Measurements from ENCODE around the gene NEK11. TPM values are rescaled to one million over a fixed set of nuclear protein-coding genes. Genes with fewer than 3 reads are reported as not detected.

NEK11 gene
- total RNA-seq, 2 donors from 2014 or later, result 1.6 to 2.2 TPM

DNA sequence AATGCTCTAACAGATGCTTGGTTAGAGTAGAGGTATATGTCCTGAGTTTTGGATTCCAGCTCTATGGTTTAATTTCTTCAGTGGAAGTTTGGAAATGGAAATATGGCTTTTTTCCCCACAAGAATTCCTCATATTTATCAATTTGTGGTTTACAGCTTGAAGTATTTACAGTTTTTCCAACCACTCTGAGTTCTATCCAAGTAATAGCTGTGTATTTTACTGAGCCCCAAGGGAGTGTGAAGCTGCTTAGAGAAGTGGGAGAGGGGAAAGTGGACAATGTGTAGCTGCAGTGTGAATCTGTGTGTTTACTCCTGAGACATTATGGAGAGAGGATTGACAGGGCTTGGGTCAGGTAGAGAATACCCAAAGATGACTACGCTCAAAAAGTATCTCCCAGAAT lies 54.5 kb downstream of the NEK11 start:
- no peak for ATAC-seq
- Mint-ChIP-seq H3K27ac (no peak overlapping the region), H3K36me3 (no peaks in the 10 kb centered on the region), H3K9me3 (no peaks in the 10 kb centered on the region)
- DNase-seq (ENCODE audit: low spot score in 2 of 2), result no peak

GRCh38 chr3:131082246-131082645 lies 55.6 kb downstream of the NEK11 start:
- H3K9me3 Mint-ChIP-seq, result no peaks in the 10 kb centered on the region
- no peak for ATAC-seq
- H3K27ac Mint-ChIP-seq, result no peak overlapping the region
- no peak for DNase-seq (ENCODE audit: low spot score in 2 of 2)
- H3K36me3 Mint-ChIP-seq, result no peaks in the 10 kb centered on the region

DNA sequence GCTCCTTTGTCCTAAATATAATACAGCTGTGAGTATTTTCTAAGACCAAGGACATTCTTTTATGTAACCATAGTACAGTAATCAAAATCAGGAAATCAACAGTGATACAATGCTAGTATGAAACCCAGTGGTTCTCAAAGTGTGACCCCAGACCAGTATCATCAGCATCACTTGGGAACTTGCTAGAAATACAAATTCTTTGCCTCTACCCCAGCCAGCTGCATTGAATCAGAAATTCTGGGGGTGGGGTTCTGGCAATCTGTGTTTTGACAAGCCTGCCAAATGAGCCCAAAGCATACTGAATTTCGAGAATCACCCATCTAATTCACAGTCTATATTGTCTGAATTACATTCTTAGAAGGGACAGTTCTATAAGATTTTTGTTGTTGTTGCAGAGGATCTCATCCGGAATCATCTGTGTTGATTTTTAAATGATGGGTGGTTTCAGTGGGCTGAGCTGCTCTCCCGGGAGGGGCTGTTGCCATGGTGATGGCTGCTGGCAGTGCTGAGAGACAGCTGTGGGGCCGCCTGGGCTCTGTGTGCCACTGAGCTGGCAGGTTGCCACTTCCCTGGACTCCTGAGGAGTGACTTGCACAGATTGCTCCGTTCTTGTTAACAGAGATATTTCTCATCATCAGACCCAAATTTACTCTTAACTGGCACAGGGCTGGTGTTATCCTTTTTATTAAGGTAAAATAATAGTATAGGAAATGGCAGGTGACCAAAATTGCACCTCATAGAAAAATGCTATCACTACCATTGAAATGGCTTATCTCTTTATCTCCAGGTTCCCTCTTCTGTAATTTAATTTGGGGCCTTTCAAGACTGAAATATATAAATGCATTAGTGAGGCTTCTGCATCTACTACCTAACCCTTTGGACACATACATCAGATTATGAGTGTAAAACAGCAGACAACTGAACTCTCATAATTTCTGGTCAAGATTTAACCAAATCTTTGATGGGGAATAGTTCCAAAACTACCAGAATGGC lies 56.5 kb downstream of the NEK11 start:
- H3K9me3 Mint-ChIP-seq, result no peaks in the 10 kb centered on the region
- H3K36me3 Mint-ChIP-seq, result no peaks in the 10 kb centered on the region
- DNase-seq (ENCODE audit: low spot score in 2 of 2), result no peak
- no peak overlapping the region for H3K27ac Mint-ChIP-seq
- no peak for ATAC-seq

DNA sequence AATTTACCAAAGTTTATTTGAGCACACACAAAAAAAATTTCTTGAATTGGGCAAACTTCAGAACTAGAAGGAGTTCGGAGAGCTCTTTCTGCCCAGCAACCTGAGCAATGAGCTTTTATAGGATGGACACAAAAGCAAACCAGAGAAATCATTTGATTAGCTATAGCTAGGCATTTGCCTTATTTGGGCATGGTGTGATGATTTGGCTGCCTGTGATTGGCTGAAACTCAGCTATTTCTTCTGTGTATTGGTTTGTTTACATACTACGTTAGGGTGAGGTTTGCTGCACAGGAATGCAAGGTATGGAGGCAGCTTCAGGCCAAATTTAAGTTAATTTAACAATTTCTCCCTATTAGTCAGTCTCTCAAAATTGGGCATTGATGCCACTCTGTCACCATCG lies 65.1 kb downstream of the NEK11 start:
- Mint-ChIP-seq H3K27ac (no peak overlapping the region), H3K9me3 (no peaks in the 10 kb centered on the region), H3K36me3 (no peaks in the 10 kb centered on the region)
- DNase-seq (ENCODE audit: low spot score in 2 of 2), result no peak
- ATAC-seq, result no peak

DNA sequence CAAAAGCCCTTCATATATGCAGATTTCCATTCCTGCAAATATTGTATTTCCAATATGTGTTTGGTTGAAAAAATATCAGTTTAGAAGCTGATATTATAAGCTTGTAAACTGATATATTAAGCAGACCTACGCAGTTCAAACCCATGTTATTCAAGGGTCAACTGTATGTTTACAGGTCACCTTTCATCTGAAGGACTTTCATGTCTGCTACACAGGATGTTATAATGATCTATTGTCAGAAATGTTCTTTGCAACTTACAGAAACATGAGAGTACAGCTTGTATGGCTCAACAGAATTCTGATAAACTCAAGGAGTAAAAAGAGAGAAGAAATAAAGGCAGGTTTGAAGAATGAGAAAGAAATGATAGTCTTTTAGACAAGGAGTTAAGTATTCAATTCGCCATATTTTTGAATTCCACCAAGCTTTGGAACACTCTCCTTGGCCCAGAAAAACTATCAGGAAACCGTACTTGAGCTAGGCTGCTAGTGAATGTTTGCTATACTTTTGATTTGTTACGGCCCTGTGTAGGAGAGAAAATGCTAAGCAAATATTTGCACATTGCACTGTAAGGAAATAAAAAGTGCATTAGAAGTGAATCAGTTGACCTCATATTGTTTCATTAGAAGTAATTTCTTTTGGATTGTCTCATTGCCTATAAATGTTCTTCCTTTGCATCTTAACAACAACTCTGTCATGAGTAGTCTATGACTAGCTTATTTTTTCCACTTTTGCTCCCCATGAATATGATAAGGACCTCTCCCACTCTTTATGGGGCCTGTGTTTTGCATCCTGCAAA lies 81.2 kb downstream of the NEK11 start:
- Mint-ChIP-seq H3K9me3 (peaks cover 3 to 12% of the 10 kb centered on the region in 2 donors), H3K27ac (no peak overlapping the region), H3K36me3 (peaks cover 4 to 6% of the 10 kb centered on the region in 2 donors)
- no peak for ATAC-seq
- DNase-seq (ENCODE audit: low spot score in 2 of 2), result no peak

DNA sequence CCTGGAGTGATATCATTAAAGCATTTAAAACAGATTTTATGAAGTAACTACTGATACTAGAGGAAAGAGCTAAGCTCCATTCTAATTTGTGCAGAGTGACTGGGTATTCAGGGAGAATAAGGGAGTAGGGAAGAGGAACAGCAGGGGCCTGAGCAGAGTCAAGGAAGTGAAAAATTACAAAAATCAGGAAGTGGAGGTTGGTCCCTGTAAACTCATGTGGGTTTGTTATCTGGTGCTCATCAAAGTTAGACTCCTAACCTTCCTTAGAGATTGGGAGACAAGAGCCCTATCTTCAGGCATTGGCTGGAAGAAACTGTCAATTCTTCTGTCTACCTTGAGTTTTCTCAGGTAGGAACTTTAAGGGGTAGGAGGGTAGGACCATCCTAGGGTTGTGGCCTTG lies 82.5 kb downstream of the NEK11 start:
- ATAC-seq (no peak), DNase-seq (ENCODE audit: low spot score in 2 of 2) (no peak)
- Mint-ChIP-seq H3K36me3 (peaks cover 0 to 6% of the 10 kb centered on the region in 2 donors), H3K9me3 (peaks cover 0 to 8% of the 10 kb centered on the region in 2 donors), H3K27ac (no peak overlapping the region)

DNA sequence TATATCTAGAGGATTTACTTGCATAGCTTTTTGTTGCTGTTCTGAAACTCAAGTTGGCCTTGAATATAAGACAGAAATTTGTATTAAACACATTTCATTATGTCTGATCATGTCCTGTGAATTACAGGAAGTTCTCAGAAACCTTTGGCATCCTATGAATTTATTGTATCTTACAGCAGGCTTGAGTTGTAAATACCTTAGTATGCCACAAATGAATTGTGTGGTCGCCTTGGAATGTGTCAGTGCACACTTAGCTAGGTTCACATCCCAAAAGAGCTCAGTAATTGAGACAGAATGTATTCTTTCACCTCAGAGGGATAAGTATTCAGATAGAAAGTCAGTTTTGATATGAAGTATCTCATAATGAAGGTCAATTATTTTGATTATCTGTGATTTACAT lies 83.4 kb downstream of the NEK11 start:
- ATAC-seq (no peak), DNase-seq (ENCODE audit: low spot score in 2 of 2) (no peak)
- Mint-ChIP-seq H3K9me3 (peaks cover 0 to 4% of the 10 kb centered on the region in 2 donors), H3K36me3 (peaks cover 0 to under 1% of the 10 kb centered on the region in 2 donors), H3K27ac (no peak overlapping the region)

GRCh38 chr3:131114256-131114655 lies 87.6 kb downstream of the NEK11 start:
- ATAC-seq (no peak), DNase-seq (ENCODE audit: low spot score in 2 of 2) (no peak)
- peaks cover 0 to 5% of the 10 kb centered on the region in 2 donors for H3K36me3 Mint-ChIP-seq
- no peak overlapping the region for H3K27ac Mint-ChIP-seq
- peaks cover 0 to 4% of the 10 kb centered on the region in 2 donors for H3K9me3 Mint-ChIP-seq

DNA sequence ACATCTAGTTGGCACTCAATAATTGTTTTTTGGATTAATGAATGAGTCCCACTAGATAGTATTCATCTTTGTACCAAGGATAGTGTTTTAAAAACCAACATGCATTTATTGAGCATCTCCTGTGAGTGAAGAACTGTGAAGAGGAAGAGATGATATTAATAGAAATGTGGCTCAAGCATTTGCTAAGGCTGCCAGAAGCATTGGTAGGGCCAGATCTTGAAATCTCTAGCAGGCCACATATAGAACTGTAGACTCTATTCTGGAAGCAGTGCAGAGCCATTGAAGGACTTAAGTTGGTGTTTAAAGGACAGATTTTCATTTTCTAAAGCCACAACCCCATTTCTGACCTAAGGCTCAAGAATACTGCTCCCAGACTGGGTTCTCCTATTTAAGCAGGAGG lies 99.0 kb downstream of the NEK11 start:
- Mint-ChIP-seq H3K27ac (no peak overlapping the region), H3K36me3 (peaks cover 7 to 13% of the 10 kb centered on the region in 2 donors), H3K9me3 (peaks cover 10% of the 10 kb centered on the region in 2 donors)
- DNase-seq (ENCODE audit: low spot score in 2 of 2) (no peak), ATAC-seq (no peak)

DNA sequence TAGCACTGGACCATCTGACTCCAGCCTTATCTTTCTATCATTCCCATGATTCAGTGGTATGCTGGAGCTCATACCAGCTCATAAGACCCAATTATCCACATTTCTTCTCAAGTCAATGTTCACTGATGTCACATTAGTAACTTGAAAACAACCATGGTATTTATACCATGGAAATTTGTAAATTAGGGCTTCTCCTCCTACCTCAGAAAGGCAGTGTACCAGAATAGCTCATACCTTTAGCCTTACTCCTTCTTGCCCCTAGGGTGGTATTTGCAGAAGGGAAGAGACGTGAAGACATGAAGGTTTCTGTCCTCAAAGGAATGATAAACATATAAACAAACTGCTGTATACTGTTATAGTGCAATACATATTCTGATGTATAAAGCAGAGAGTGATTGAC lies 114.2 kb downstream of the NEK11 start:
- no peak for ATAC-seq
- Mint-ChIP-seq H3K9me3 (no peaks in the 10 kb centered on the region), H3K36me3 (no peaks in the 10 kb centered on the region)

DNA sequence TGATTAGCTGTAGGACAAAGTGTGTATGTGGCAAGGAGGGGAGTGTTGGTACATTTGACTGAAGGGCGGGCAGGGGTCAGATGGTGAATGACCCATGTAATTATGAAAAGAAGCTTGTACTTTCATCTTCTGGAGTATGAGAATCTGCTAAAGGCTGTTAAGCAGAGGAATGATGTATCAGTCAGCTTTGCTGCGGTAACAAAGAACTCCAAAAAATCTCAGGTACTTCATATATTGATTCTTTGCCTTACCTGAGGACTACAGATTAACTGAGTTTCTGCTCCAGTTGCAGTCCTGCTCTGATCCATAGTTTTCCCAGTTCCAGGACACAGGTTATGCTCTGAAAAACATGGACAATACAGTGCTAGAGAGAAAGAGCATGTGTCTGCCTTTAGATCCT lies 115.1 kb downstream of the NEK11 start:
- H3K27ac Mint-ChIP-seq, result no peak overlapping the region
- ATAC-seq, result no peak
- no peaks in the 10 kb centered on the region for H3K36me3 Mint-ChIP-seq
- DNase-seq (ENCODE audit: low spot score in 2 of 2), result no peak
- H3K9me3 Mint-ChIP-seq, result no peaks in the 10 kb centered on the region

More for the DNA sequence above, 114.2 kb downstream of the NEK11 start:
- no peak overlapping the region for H3K27ac Mint-ChIP-seq
- no peak for DNase-seq (ENCODE audit: low spot score in 2 of 2)

- DNase-seq (ENCODE audit: low spot score in 2 of 2) (no peak), ATAC-seq (no peak)
- Mint-ChIP-seq H3K27ac (no peak overlapping the region), H3K36me3 (no peaks in the 10 kb centered on the region), H3K9me3 (no peaks in the 10 kb centered on the region)
These were observed 115.9 kb downstream of the NEK11 start for GRCh38 chr3:131142580-131142979.

DNA sequence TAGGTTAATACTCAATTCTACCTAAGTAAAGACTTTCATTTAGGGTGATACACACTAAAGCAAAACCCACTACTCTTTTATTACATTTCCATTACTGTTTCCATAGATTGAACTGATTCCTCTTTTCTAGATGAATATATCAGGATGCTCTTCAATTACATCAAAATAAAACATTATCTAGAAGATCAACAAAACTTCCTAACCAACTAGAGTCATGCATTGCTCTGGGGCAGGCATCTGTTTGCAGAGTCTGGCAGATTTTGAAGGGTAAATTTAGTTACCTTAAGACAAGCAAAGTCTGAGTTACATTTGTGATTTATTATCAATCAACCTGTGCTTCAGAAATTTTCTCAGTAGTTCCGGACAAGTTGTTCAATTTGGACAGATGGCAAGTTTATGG lies 117.1 kb downstream of the NEK11 start:
- H3K27ac Mint-ChIP-seq, result no peak overlapping the region

GRCh38 chr3:131147534-131147933 lies 120.9 kb downstream of the NEK11 start:
- no peak for DNase-seq (ENCODE audit: low spot score in 2 of 2)
- H3K36me3 Mint-ChIP-seq, result peaks cover 0 to 4% of the 10 kb centered on the region in 2 donors
- H3K27ac Mint-ChIP-seq, result no peak overlapping the region
- no peak for ATAC-seq
- H3K9me3 Mint-ChIP-seq, result peaks cover 0 to 5% of the 10 kb centered on the region in 2 donors

More for the DNA sequence above, 117.1 kb downstream of the NEK11 start:
- no peaks in the 10 kb centered on the region for H3K36me3 Mint-ChIP-seq
- no peaks in the 10 kb centered on the region for H3K9me3 Mint-ChIP-seq
- DNase-seq (ENCODE audit: low spot score in 2 of 2) (no peak), ATAC-seq (no peak)

GRCh38 chr3:131158434-131158833 lies 131.8 kb downstream of the NEK11 start:
- H3K9me3 Mint-ChIP-seq, result no peaks in the 10 kb centered on the region
- H3K27ac Mint-ChIP-seq, result no peak overlapping the region
- H3K36me3 Mint-ChIP-seq, result no peaks in the 10 kb centered on the region
- ATAC-seq (no peak), DNase-seq (ENCODE audit: low spot score in 2 of 2) (no peak)

DNA sequence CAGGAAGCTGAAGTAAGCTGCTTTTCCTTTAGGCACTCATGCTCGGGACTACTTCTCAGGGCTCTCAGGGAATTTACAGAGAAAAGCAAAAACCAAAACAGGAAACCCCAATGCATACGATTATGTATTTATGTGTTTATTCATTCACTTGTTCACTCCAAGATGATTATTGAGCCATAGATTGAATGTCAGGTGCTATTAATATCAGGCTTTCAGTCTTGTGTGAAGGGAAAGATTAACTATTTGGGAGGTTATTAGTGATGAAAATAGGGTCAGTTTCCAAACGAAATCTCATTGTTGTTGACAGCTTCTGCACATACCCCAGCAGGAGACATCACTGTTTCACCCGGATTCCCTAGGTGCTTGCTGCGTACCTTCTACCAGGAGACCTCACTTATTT lies 135.8 kb downstream of the NEK11 start:
- H3K36me3 Mint-ChIP-seq, result no peaks in the 10 kb centered on the region
- no peak overlapping the region for H3K27ac Mint-ChIP-seq
- no peaks in the 10 kb centered on the region for H3K9me3 Mint-ChIP-seq
- DNase-seq (ENCODE audit: low spot score in 2 of 2), result no peak
- ATAC-seq, result no peak

- Mint-ChIP-seq H3K27ac (no peak overlapping the region), H3K9me3 (no peaks in the 10 kb centered on the region), H3K36me3 (no peaks in the 10 kb centered on the region)
- no peak for DNase-seq (ENCODE audit: low spot score in 2 of 2)
- no peak for ATAC-seq
These were observed 141.2 kb downstream of the NEK11 start for GRCh38 chr3:131167867-131168266.
